GM19099 (cell line): ENCODE data around the gene PPM1L.

ENCODE experiments used
- POLR2A ChIP-seq: IDR thresholded peaks from 3 replicates; pipeline ENCODE4 v1.6.1; 2011; ENCODE audit warnings: low read depth; ENCODE audit not compliant: insufficient read length; ENCODE audit errors: extremely low read depth

Gene PPM1L

DNA sequence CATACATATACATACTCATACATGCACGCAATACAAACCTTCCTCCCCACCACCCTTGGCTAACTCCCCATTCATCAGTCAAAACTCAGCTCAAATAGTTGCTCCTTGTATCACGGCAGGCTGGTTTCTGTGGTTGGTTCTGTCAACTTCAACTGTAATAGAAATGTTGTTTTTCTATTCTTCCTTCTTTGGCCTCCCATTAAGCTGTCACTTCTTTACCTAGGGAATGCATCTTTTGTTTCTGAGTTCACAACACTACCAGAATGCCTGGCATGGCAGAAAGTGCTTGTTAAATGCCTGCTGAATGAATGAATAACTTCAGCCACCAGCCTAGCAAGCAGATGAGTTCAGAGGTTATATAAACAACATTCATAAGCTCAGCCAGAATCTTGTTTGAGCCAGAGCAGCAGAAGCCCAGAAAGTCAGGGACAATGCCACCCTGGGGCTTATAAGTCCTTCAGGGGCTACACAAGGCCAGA, 286.0 kb downstream of the PPM1L start:
- no peak for TF ChIP-seq POLR2A

DNA sequence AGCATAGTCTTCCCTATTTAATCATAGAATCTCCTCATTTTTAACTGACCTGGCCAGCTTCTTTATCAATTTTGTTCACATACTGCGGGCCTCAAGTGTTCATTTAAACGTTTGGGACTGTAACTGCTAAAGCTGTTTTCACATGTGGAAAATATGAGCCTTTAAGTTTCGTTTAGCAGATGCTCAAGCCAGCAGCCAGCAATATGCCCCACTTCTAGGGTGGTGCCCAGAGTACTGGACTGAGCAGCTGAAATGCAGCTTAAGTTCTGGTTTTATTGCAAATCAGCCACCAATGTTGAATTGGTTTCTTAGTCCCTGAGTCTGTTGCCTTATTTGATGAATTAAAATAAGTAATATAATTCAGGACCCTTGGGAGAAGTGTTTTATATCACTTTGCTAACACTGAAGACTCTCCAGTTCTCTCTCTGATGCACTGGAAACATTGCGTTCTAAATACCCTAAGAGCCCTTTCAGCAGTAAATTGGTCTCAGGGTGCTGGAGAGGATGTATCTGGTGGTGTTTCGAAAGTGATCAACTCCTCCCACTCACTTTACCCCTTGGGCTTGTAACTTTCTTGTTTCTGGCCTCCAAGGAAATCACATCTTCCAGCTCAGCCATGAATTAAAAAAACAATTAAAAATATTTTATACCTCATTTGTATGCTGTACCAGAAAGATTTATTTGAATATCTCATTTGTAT, 287.5 kb downstream of the PPM1L start:
- no peak for TF ChIP-seq POLR2A

DNA sequence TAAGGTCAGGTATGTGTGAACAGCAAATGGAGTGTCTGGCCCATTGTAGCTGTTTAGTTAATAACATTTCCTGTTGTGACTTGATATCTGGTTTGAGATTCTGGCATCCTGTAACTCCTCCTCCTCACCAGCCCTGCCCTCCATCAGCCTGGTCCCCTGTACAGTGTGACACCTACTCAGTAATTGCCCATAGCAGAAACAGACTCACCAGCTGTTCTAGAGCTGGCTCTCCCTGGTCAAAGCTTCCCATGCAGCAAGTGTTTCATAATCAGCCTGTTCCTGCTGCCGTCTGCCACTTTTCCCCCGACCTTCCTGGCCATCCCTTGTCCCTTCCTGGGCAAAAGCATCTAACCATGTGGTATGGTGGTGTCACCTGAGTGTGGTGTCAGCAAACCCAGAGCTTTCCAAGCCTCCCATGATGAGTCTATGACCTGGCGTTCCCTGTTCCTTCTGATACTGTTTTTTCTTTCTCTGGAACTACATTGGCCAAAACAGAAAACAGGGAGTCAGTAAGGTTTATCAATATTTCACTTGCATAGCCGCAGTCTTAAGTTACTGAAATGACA, 293.7 kb downstream of the PPM1L start:
- TF ChIP-seq POLR2A = no peak

DNA sequence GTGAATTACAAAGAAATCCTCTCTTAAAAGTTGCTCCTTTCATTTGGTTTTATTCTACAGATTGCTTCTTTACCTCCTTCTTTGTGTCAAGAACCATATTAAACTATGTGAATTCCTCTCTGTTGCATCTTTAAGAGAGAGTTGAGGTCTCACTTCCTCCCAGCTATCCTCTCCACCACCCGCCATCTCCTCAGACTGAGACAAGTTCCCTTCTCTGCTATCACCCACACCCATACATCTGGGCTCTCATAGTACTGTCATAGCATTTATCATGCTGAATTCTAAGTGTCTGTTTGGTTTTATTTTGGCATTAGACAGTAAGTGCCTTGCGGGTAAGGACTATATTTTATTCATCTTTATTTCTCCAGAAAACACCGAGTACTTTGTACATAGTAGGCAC, 294.9 kb downstream of the PPM1L start:
- no peak for TF ChIP-seq POLR2A

DNA sequence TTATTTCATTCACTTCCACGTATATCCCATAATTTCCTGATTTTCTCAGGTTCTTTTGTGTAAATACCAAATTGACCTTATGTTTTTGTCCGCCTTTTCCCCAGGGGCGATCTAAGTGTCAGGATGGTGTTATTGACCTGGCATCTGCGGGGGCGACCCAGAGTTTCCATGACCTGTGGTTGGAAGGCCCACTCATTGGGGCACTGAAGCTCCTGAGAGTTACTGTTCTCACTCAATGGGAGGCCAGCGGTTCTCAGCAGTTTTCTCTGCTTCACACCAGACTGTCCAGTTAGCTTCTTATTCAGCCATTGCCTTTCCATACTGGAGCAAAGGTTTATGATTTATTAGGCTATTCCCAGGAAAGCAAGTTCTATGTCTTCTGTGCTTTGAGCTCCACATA, 295.8 kb downstream of the PPM1L start:
- TF ChIP-seq POLR2A = no peak

DNA sequence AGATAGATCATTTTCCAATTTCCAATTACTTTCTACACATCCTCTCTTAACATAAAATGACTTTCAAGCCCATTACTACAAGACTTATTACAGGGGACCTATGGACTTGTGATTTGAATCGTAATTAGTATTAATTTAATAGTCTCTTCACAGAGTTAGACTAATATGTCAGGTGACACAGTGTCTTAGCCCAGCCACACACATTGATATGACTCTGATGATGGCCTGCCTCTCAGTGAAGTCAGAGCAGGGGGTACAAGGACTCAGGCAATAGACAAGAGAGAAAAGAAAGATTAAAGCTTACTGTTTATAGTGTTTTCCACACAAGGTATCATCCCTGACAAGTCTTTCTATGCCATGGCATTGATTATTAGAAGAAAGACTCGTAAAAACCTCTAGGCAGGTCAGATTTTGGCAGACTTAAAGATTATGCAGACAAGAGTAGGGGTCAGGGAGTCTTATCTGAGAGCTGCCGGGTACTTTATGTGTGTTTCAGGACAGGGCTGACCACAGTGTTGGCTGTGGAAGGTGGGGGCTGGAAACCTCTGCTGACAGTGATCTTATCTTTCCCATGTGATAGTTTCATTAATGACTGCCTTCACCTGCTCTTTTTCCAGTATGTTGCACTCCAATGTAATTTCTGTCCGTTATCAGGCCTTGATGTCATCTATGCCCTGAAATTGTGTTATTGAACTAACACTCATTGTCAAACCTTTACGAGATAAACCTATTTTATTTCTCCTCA, 299.0 kb downstream of the PPM1L start:
- TF ChIP-seq POLR2A = no peak

DNA sequence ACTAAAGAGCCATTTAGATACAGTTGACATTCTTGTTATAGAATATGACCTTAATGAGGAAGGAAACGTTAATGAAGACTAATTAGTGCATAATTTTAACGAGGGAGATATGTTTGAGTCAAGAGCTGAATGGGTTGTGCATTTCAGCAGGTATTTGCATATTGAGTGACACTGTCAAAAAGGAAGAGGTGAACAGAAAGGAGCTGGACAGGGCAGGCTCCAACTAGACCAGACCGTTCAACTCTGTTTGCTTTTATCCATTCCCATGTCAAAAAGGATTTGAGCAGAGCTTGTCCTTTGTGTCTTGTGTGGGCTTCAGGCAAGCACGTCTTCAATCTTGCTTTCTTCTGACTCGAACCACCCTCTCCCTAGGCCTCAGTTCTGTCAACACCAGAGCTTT, 308.4 kb downstream of the PPM1L start:
- TF ChIP-seq POLR2A = no peak

DNA sequence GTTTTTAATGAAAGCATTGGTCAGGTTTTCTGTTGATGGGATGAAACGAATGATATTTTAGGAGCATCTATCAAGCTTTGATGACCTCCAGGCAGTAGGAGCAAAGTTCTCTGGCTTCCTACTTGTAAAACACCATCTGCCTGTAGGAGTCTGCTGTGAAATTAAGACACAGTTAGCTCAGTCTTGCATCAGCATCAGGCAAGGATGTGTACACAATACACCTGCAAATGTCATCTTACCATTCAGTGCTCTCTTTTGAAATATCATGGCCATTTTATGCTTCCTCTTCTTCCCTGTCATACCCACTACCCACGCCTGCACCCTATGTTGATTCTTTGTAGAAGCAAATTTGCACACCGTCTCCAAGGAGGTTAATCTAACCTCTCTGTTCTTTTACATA, 310.9 kb downstream of the PPM1L start:
- no peak for TF ChIP-seq POLR2A

DNA sequence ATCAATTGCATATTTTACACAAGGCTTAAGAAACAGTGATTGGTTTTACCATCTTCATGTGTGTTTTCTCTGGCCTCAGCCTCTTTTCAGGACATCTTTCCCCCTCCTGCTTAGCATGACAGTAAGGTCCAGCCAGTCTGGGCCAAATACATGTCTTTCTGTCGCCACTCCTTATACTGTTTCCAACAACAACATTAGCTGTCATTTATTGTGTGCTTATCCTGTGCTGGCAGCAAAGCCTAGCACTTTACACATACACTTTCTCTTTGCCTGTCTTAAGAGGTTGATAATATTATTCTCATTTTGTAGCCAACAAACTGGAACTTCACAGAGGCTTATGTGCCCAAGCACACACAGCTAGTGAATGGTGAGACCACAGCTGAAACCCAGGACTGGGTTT, 311.3 kb downstream of the PPM1L start:
- no peak for TF ChIP-seq POLR2A

DNA sequence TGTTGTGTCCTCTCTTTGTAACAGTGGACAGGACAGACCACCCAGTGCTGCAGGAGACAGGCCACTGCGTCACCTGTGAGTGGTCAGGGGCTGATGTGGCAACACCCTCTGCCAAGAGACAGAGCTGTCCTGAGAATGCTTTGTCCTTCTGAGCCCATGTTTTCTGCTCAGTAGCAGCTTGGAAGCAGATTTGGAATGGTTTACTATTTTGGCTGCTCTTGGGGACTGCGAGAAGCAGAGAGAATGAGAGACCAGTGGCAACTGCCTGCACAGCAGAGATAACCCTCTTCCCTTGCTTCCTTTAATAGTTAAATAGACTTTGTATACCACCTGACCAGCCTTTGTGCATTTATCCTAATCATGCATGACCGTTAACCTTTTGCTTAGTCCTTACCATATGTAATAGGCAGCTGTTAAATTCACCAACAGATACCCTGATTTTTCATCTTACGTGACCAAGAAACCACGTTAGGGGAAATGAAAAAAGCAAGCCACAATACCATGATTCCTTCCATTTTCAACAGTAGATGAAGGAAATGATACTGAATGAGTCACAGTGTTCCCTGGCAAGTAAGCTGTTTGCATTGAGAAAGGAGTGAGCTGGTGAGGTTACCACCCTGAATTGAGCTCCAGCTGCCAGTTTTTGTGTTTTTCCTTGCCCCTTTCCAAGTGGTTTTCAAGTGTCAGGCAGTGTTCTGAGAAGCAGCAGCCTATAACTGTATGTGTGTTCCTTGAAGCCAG, 313.6 kb downstream of the PPM1L start:
- TF ChIP-seq POLR2A = no peak

DNA sequence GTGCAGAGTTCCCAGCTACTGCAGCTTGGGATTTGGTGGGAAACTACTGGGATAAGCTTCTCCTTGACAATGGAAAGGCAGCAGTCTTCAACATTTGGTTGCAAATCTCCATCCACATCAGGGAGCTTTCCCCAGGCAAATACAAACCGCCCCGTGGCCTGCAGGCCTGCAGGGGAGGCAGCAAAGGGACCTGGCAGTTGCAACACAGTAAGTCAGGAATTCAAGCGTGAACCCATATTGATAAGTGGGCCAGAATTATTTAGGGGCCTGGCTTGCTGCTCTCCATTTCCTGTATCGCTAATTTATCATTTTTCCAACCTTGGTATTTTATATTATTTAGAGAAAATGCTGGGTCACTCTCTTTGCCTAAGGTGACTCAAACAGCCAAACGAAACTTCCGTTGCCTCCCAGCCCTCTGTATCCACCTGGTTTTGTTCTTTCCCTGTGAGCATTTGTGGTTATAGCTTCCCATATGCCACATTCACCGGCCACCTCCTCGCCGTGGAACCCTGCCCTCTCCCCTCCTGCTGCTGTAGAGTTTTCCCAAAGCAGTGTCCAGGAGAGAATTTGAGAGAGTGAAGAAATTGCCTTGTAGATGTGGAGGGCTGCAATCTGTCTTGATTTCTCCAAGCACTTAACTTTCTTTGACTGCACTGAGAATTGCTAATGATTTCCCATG, 314.4 kb downstream of the PPM1L start:
- TF ChIP-seq POLR2A = no peak

DNA sequence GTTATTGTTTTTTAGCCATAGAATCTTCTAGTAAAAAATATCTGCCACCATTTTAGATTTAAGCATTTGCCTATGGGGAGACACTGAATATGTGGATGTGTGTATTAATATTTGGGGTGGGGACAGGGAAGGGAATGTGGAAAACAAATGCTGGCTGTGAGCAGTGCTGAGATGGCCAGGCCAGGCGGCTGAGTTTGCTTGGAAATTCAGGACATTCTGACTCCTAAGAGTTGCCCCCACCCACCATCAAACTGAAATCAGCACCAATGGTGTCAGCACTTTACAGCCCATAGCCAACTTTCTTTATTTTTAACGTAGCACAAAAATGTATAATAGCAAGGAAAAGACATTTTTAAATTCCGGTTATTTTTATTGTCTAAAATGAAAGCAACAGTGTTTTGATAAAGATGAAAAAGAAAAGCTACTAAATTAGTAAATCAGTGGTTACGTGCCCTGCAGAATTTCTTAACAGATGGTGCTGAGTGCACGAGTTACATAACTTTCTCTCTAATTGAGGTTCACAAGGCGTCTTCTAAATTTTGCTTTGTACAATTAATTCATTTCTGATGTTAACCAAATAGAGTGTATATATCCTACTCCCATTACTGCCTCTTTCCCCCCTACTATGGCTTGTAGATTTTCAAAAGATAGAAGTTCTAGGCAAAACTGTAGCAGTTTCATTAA, 315.1 kb downstream of the PPM1L start:
- TF ChIP-seq POLR2A = no peak

DNA sequence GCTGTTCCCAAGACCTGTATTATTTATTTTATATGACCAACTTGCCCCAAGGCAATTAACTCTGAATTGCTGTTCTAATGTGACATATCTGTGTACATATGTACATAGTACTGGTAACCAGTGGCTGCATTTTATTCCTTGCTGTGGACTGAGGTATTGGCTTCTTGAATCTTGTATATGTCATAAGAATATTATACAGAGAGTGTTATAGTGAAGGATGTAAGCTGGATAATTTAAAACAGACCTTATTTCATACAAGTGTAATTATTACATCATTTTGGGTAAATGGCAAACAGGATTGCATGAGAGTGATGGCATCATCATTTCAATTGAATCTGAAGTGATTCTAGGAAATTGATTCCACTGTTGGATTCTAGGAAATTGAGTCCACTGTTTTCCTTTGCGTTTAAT, 316.2 kb downstream of the PPM1L start:
- no peak for TF ChIP-seq POLR2A

DNA sequence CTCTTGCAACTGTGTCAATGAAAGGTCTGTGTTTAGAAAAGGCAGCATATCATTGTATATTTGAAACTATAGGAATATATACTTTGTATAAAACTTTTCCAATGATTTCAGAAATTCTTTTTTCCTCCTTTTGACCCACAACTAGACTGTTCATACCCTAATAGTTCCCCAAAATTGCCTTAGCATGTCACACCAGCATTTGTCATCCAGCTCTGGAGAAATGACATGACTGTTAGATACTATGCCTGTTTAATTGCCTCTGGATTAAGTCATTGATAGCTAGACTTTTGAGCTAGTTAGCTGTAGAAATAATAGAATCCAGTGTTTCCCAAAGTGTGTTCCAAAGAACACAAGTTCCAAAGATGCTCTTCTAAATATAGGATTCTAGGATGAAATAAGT, 316.7 kb downstream of the PPM1L start:
- TF ChIP-seq POLR2A = no peak
